OCI-LY3 (cell line): ENCODE results near the gene BCR.
"Not testable (repeated sequence)": the region's sequence is repeated elsewhere in the genome, so short reads cannot be mapped to it uniquely, and the experiment has no call there.

Experiments used
- EZH2phosphoT487 ChIP-seq: fragments of 200-600 bp; shearing (Covaris generic); IDR thresholded peaks from 2 replicates; pipeline ENCODE4 v1.6.1; 2018; ENCODE audit warnings: antibody characterized with exemption, mixed run types, low read depth
- TF ChIP-seq, protein P1 (sequence below): fragments of 200-600, 300-600 bp; sonication (generic); IDR thresholded peaks from 2 replicates; pipeline ENCODE4 v1.5.1; 2014; ENCODE audit warnings: antibody characterized with exemption, low read length, low read depth

- TF ChIP-seq, protein P1, sequence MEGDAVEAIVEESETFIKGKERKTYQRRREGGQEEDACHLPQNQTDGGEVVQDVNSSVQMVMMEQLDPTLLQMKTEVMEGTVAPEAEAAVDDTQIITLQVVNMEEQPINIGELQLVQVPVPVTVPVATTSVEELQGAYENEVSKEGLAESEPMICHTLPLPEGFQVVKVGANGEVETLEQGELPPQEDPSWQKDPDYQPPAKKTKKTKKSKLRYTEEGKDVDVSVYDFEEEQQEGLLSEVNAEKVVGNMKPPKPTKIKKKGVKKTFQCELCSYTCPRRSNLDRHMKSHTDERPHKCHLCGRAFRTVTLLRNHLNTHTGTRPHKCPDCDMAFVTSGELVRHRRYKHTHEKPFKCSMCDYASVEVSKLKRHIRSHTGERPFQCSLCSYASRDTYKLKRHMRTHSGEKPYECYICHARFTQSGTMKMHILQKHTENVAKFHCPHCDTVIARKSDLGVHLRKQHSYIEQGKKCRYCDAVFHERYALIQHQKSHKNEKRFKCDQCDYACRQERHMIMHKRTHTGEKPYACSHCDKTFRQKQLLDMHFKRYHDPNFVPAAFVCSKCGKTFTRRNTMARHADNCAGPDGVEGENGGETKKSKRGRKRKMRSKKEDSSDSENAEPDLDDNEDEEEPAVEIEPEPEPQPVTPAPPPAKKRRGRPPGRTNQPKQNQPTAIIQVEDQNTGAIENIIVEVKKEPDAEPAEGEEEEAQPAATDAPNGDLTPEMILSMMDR, result not testable (repeated sequence)
- not testable (repeated sequence) for TF ChIP-seq EZH2phosphoT487
Observed at GRCh38 chr22:23322497-23323080, 142.3 kb downstream of the BCR start.
